ENCODE data around the gene SFTA2.
"Not testable (repeated sequence)": the region's sequence is repeated elsewhere in the genome, so short reads cannot be mapped to it uniquely, and the experiment has no call there.

The SFTA2 gene

GRCh38 chr6:30942338-30943060 is 10.5 kb upstream of the SFTA2 start:
- no peak for DNase-seq

- DNase-seq, result no peak
These were observed 8.5 kb upstream of the SFTA2 start, which contains the start of gene MUCL3 for GRCh38 chr6:30940361-30940986. TSS of gene MUCL3 (plus strand) at chr6:30940973. CDS start at chr6:30941000, 27 bp downstream.

GRCh38 chr6:30939473-30939872 is 7.5 kb upstream of the SFTA2 start:
- DNase-seq, result no peak

- DNase-seq, result no peak
These were observed 6.8 kb upstream of the SFTA2 start for GRCh38 chr6:30938730-30939129.

- DNase-seq, result no peak
These were observed 5.3 kb upstream of the SFTA2 start for GRCh38 chr6:30937265-30937664.

- peak; percentile 8 for DNase-seq
These were observed 3.0 kb upstream of the SFTA2 start for GRCh38 chr6:30935018-30935417.

GRCh38 chr6:30932665-30933365 is 845 bp upstream of the SFTA2 start:
- no peak for DNase-seq

GRCh38 chr6:30931272-30931671 is 698 bp downstream of the SFTA2 start:
- no peak for DNase-seq

GRCh38 chr6:30930506-30930905 is 1.5 kb downstream of the SFTA2 start:
- no peak for DNase-seq

- no peak for DNase-seq
These were observed 3.3 kb downstream of the SFTA2 start for GRCh38 chr6:30928677-30929076.

GRCh38 chr6:30927080-30927479 is 4.9 kb downstream of the SFTA2 start:
- DNase-seq, result not testable (repeated sequence)

- no peak for DNase-seq
These were observed 5.3 kb downstream of the SFTA2 start for GRCh38 chr6:30926644-30927043.

- DNase-seq, result not testable (repeated sequence)
These were observed 7.8 kb downstream of the SFTA2 start for GRCh38 chr6:30924040-30924627.

- DNase-seq, result no peak
These were observed 9.5 kb downstream of the SFTA2 start for GRCh38 chr6:30922447-30922852.

GRCh38 chr6:30918670-30919069 is 13.3 kb downstream of the SFTA2 start:
- DNase-seq, result no peak

GRCh38 chr6:30917487-30917886 is 14.5 kb downstream of the SFTA2 start:
- no peak for DNase-seq

- DNase-seq, result no peak
These were observed 14.9 kb downstream of the SFTA2 start for GRCh38 chr6:30917041-30917440.

- peak; percentile 30 for DNase-seq
These were observed 16.4 kb downstream of the SFTA2 start for GRCh38 chr6:30915591-30915946.

- DNase-seq, result no peak
These were observed 16.9 kb downstream of the SFTA2 start for GRCh38 chr6:30914854-30915590.

- DNase-seq, result peak; percentile 82
These were observed 17.7 kb downstream of the SFTA2 start, which contains the start of gene VARS2 for GRCh38 chr6:30914076-30914853. TSS of gene VARS2 (plus strand) at chr6:30914238. CDS start at chr6:30914837, 599 bp downstream.

- no peak for DNase-seq
These were observed 18.3 kb downstream of the SFTA2 start for GRCh38 chr6:30913721-30914075.

Data from NCI-H2029 (cell line).